GM19438 (cell line): ENCODE data around the gene ABCC1.
"Not testable (repeated sequence)": the region's sequence is repeated elsewhere in the genome, so short reads cannot be mapped to it uniquely, and the experiment has no call there.

Source experiments
- ATAC-seq: cut with Tn5 transposase; IDR thresholded peaks from one replicate; pipeline ENCODE4 v1.9.1; 2021; ENCODE audit warnings: low read depth; ENCODE audit not compliant: unreplicated experiment

ABCC1 gene

GRCh38 chr16:16169615-16170014, 220.2 kb downstream of the ABCC1 start:
- ATAC-seq = no peak

GRCh38 chr16:16171332-16171919, 222.0 kb downstream of the ABCC1 start:
- no peak for ATAC-seq

GRCh38 chr16:16172991-16173390, 223.6 kb downstream of the ABCC1 start:
- ATAC-seq = no peak

GRCh38 chr16:16175296-16175695, 225.9 kb downstream of the ABCC1 start:
- ATAC-seq = no peak

- no peak for ATAC-seq
These were observed 226.9 kb downstream of the ABCC1 start for GRCh38 chr16:16176328-16176727.

- no peak for ATAC-seq
These were observed 229.2 kb downstream of the ABCC1 start for GRCh38 chr16:16178455-16179162.

- ATAC-seq = not testable (repeated sequence)
These were observed 232.3 kb downstream of the ABCC1 start for GRCh38 chr16:16181748-16182147.

- no peak for ATAC-seq
These were observed 233.5 kb downstream of the ABCC1 start for GRCh38 chr16:16182918-16183317.

- no peak for ATAC-seq
These were observed 234.1 kb downstream of the ABCC1 start for GRCh38 chr16:16183562-16183961.

GRCh38 chr16:16184594-16184993, 235.2 kb downstream of the ABCC1 start:
- ATAC-seq = no peak

GRCh38 chr16:16185095-16185494, 235.7 kb downstream of the ABCC1 start:
- no peak for ATAC-seq

- ATAC-seq = no peak
These were observed 237.4 kb downstream of the ABCC1 start for GRCh38 chr16:16186820-16187219.

GRCh38 chr16:16188827-16189226, 239.4 kb downstream of the ABCC1 start:
- ATAC-seq = no peak

- ATAC-seq = no peak
These were observed 240.4 kb downstream of the ABCC1 start for GRCh38 chr16:16189842-16190241.

GRCh38 chr16:16190546-16190945, 241.1 kb downstream of the ABCC1 start:
- ATAC-seq = no peak

GRCh38 chr16:16190966-16191365, 241.6 kb downstream of the ABCC1 start:
- ATAC-seq = not testable (repeated sequence)

- ATAC-seq = no peak
These were observed 242.2 kb downstream of the ABCC1 start for GRCh38 chr16:16191493-16192167.
